HepG2 (cell line): ENCODE results near the gene TTC39C. TPM values are rescaled to one million over a fixed set of nuclear protein-coding genes. Genes with fewer than 3 reads are reported as not detected.

ENCODE experiments used
- HNRNPL ChIP-seq: fragments of 200-400 bp; formaldehyde crosslinking; IDR thresholded peaks from 2 replicates; pipeline ENCODE4 v1.6.1; 2017; ENCODE audit warnings: mild to moderate bottlenecking, low read depth, low read length
- HOXD1 ChIP-seq: sonication (generic); formaldehyde crosslinking; IDR thresholded peaks from 2 replicates; pipeline ENCODE4 v1.5.0; 2020; ENCODE audit warnings: missing genetic modification reagents
- IKZF4 ChIP-seq: sonication (generic); formaldehyde crosslinking; IDR thresholded peaks from 2 replicates; pipeline ENCODE4 v1.5.1; 2020; ENCODE audit warnings: borderline replicate concordance, mild to moderate bottlenecking, low read depth, missing genetic modification reagents; ENCODE audit errors: not compliant biosample characterization
- JUN ChIP-seq: sonication (generic); formaldehyde crosslinking; IDR thresholded peaks from 2 replicates; pipeline ENCODE4 v1.4.0; 2020; ENCODE audit warnings: mild to moderate bottlenecking, missing genetic modification reagents
- PCBP1 ChIP-seq: fragments of 200-400 bp; formaldehyde crosslinking; IDR thresholded peaks from 2 replicates; pipeline ENCODE4 v1.6.1; 2017; ENCODE audit warnings: mild to moderate bottlenecking, low read depth, low read length, borderline replicate concordance
- PHF21A ChIP-seq: sonication (generic); formaldehyde crosslinking; IDR thresholded peaks from 2 replicates; pipeline ENCODE4 v1.5.0; 2020; ENCODE audit warnings: mild to moderate bottlenecking, missing genetic modification reagents
- RCOR2 ChIP-seq: IDR thresholded peaks from 2 replicates; pipeline ENCODE4 v1.6.1; 2016; ENCODE audit warnings: missing biosample characterization, missing genetic modification reagents
- SOX5 ChIP-seq: IDR thresholded peaks from 2 replicates; pipeline ENCODE4 v1.6.1; 2016; ENCODE audit warnings: borderline replicate concordance
- TBP ChIP-seq: sonication (generic); formaldehyde crosslinking; IDR thresholded peaks from 2 replicates; pipeline ENCODE4 v1.5.0; 2020; ENCODE audit warnings: missing genetic modification reagents
- XBP1 ChIP-seq: sonication (generic); formaldehyde crosslinking; IDR thresholded peaks from 2 replicates; pipeline ENCODE4 v1.5.0; 2020; ENCODE audit warnings: missing genetic modification reagents
- ZFP41 ChIP-seq: sonication (generic); formaldehyde crosslinking; IDR thresholded peaks from 2 replicates; pipeline ENCODE4 v1.4.0; 2020; ENCODE audit warnings: mild to moderate bottlenecking, missing genetic modification reagents, borderline replicate concordance
- ZNF121 ChIP-seq: sonication (generic); formaldehyde crosslinking; IDR thresholded peaks from 2 replicates; pipeline ENCODE4 v1.5.0; 2020; ENCODE audit warnings: mild to moderate bottlenecking, missing genetic modification reagents
- ZNF251 ChIP-seq: sonication (generic); formaldehyde crosslinking; IDR thresholded peaks from 2 replicates; pipeline ENCODE4 v1.9.0; 2021; ENCODE audit warnings: mild to moderate bottlenecking, missing genetic modification reagents
- ZNF572 ChIP-seq: sonication (generic); formaldehyde crosslinking; IDR thresholded peaks from 2 replicates; pipeline ENCODE4 v1.5.1; 2020; ENCODE audit warnings: mild to moderate bottlenecking, missing genetic modification reagents
- polyA plus RNA-seq, 8 experiments: library from polyadenylated mRNA; depleted of rRNA in 3 of 8; stranded (reverse) in 7 of 8; unstranded in 1 of 8; fragments of >200 nt; fragmentation: Illumina TruSeq in 4 of 8; extraction: Trizol in 4 of 8; gene quantifications; 2 replicates each; pipeline versions ENCODE4 v1.2.1 to v1.2.3, GENCODE V29; 2011 to 2016; ENCODE audit warnings: low read depth in 4 of 8, missing spikeins in 1 of 8, mixed read lengths in 1 of 8; ENCODE audit not compliant: insufficient read depth in 1 of 8
- total RNA-seq, 5 experiments: library from RNA; depleted of rRNA; stranded (reverse); fragments of >200 nt; fragmentation: Illumina TruSeq; extraction: Trizol; gene quantifications; 2 replicates each; pipeline ENCODE4 v1.2.3, GENCODE V29; 2016; ENCODE audit warnings: low read depth in 1 of 5
- TF ChIP-seq, protein P1 (sequence below): IDR thresholded peaks from 2 replicates; pipeline ENCODE4 v1.6.1; 2016; ENCODE audit warnings: low read depth
- TF ChIP-seq, protein P2 (sequence below): sonication (generic); formaldehyde crosslinking; IDR thresholded peaks from 2 replicates; pipeline ENCODE4 v1.4.0; 2020; ENCODE audit warnings: missing genetic modification reagents, borderline replicate concordance
- TF ChIP-seq, protein P3 (sequence below): sonication (generic); formaldehyde crosslinking; IDR thresholded peaks from 2 replicates; pipeline ENCODE4 v1.8.0; 2023; ENCODE audit warnings: mild to moderate bottlenecking, missing genetic modification reagents
- TF ChIP-seq, protein P4 (sequence below): IDR thresholded peaks from 2 replicates; pipeline ENCODE4 v1.4.0; 2020; ENCODE audit warnings: mild to moderate bottlenecking, missing genetic modification reagents

The TTC39C gene
- total and polyA plus RNA-seq, 2 of the 13 experiments (the other 11 are each of a cell fraction or from before 2014, with no cell fraction given): 19.1 to 25.9 TPM

DNA sequence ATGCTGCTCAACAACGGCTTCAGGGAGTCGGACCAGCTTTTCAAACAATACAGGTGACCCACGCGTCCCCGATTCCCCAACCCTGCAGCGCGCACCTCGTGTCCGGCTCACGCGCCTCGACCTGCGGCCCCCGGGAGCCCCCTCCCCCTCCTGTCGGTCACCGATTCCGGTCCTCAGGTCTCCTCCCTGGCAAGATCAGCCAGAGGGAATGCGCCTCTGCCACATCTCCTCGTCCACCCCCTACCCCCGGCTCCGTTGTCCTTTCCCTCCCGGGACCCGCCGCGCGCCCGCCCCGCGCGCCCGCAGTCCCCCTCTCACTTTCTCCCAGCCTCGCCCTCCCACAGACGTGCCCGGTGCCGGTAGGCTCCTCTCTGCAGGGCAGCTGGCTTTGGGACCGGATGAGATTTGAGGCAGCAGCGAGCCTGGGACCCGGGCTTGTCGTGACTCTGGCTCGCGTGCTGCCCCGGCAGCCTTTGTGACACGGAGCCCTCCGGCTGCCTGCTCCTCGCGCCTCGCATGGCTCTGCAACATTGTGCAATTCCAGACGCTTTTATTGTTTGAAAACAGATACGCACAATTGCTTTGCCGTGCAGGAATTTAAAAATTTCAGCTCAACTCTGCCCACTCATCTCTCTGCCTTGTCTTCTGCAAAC is 558 bp downstream of the TTC39C start (continued):
- TF ChIP-seq JUN (CRISPR knock-in tag) (no peak), IKZF4 (CRISPR knock-in tag) (no peak), TBP (CRISPR knock-in tag) (no peak), SOX5 (CRISPR knock-in tag) (peak; percentile 40; the same call in 1 of the 2 replicates), RCOR2 (CRISPR knock-in tag) (no peak), ZFP41 (CRISPR knock-in tag) (no peak), ZNF572 (CRISPR knock-in tag) (no peak), XBP1 (CRISPR knock-in tag) (no peak), PCBP1 (no peak), HNRNPL (no peak), PHF21A (CRISPR knock-in tag) (0 out of 2 replicates have a peak, but pooled peaks have one; percentile 0), HOXD1 (CRISPR knock-in tag) (no peak), ZNF121 (no peak), ZNF251 (CRISPR knock-in tag) (no peak)
- TF ChIP-seq, protein P1, sequence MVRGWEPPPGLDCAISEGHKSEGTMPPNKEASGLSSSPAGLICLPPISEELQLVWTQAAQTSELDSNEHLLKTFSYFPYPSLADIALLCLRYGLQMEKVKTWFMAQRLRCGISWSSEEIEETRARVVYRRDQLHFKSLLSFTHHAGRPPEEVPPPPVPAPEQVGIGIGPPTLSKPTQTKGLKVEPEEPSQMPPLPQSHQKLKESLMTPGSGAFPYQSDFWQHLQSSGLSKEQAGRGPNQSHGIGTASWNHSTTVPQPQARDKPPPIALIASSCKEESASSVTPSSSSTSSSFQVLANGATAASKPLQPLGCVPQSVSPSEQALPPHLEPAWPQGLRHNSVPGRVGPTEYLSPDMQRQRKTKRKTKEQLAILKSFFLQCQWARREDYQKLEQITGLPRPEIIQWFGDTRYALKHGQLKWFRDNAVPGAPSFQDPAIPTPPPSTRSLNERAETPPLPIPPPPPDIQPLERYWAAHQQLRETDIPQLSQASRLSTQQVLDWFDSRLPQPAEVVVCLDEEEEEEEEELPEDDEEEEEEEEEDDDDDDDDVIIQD (CRISPR knock-in tag): no peak
- TF ChIP-seq, protein P2, sequence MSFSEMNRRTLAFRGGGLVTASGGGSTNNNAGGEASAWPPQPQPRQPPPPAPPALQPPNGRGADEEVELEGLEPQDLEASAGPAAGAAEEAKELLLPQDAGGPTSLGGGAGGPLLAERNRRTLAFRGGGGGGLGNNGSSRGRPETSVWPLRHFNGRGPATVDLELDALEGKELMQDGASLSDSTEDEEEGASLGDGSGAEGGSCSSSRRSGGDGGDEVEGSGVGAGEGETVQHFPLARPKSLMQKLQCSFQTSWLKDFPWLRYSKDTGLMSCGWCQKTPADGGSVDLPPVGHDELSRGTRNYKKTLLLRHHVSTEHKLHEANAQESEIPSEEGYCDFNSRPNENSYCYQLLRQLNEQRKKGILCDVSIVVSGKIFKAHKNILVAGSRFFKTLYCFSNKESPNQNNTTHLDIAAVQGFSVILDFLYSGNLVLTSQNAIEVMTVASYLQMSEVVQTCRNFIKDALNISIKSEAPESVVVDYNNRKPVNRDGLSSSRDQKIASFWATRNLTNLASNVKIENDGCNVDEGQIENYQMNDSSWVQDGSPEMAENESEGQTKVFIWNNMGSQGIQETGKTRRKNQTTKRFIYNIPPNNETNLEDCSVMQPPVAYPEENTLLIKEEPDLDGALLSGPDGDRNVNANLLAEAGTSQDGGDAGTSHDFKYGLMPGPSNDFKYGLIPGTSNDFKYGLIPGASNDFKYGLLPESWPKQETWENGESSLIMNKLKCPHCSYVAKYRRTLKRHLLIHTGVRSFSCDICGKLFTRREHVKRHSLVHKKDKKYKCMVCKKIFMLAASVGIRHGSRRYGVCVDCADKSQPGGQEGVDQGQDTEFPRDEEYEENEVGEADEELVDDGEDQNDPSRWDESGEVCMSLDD: no peak
- TF ChIP-seq, protein P3, sequence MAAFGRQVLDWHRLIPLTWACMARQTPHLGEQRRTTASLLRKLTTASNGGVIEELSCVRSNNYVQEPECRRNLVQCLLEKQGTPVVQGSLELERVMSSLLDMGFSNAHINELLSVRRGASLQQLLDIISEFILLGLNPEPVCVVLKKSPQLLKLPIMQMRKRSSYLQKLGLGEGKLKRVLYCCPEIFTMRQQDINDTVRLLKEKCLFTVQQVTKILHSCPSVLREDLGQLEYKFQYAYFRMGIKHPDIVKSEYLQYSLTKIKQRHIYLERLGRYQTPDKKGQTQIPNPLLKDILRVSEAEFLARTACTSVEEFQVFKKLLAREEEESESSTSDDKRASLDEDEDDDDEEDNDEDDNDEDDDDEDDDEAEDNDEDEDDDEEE (CRISPR knock-in tag): no peak
- TF ChIP-seq, protein P4, sequence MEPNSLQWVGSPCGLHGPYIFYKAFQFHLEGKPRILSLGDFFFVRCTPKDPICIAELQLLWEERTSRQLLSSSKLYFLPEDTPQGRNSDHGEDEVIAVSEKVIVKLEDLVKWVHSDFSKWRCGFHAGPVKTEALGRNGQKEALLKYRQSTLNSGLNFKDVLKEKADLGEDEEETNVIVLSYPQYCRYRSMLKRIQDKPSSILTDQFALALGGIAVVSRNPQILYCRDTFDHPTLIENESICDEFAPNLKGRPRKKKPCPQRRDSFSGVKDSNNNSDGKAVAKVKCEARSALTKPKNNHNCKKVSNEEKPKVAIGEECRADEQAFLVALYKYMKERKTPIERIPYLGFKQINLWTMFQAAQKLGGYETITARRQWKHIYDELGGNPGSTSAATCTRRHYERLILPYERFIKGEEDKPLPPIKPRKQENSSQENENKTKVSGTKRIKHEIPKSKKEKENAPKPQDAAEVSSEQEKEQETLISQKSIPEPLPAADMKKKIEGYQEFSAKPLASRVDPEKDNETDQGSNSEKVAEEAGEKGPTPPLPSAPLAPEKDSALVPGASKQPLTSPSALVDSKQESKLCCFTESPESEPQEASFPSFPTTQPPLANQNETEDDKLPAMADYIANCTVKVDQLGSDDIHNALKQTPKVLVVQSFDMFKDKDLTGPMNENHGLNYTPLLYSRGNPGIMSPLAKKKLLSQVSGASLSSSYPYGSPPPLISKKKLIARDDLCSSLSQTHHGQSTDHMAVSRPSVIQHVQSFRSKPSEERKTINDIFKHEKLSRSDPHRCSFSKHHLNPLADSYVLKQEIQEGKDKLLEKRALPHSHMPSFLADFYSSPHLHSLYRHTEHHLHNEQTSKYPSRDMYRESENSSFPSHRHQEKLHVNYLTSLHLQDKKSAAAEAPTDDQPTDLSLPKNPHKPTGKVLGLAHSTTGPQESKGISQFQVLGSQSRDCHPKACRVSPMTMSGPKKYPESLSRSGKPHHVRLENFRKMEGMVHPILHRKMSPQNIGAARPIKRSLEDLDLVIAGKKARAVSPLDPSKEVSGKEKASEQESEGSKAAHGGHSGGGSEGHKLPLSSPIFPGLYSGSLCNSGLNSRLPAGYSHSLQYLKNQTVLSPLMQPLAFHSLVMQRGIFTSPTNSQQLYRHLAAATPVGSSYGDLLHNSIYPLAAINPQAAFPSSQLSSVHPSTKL (CRISPR knock-in tag): peak; percentile 26; the same call in 1 of the 2 replicates
